ENCODE data around the gene INTS4. TPM values are rescaled to one million over a fixed set of nuclear protein-coding genes. Genes with fewer than 3 reads are reported as not detected.

The INTS4 gene
- polyA plus RNA-seq, 3 donors = 39.3 to 44.7 (median 42.7) TPM

Other genes starting within 250 kb of the INTS4 start
- 10 to 100 TPM; 70.5 to 82.8 (median 74.2) TPM for gene RSF1, start 173.9 kb downstream of the INTS4 start, polyA plus RNA-seq (ENCODE audit: insufficient read length in 3 of 3)
- gene AAMDC, start 173.5 kb downstream of the INTS4 start, polyA plus RNA-seq (ENCODE audit: insufficient read length in 3 of 3) = 10 to 100 TPM; 52.0 to 58.2 (median 57.8) TPM
- gene KCTD14, start 28.6 kb upstream of the INTS4 start, polyA plus RNA-seq (ENCODE audit: insufficient read length in 3 of 3) = 10 to 100 TPM; 16.4 to 17.7 (median 16.8) TPM
- under 1 TPM; 0.18 to 0.40 (median 0.21) TPM for gene THRSP, start 69.2 kb upstream of the INTS4 start, polyA plus RNA-seq (ENCODE audit: insufficient read length in 3 of 3)
- gene NDUFC2, start 85.2 kb upstream of the INTS4 start, polyA plus RNA-seq (ENCODE audit: insufficient read length in 3 of 3) = 100 to 1,000 TPM; 136 to 155 (median 148) TPM
- gene ALG8, start 145.0 kb upstream of the INTS4 start, polyA plus RNA-seq (ENCODE audit: insufficient read length in 3 of 3) = 10 to 100 TPM; 65.9 to 73.6 (median 69.3) TPM
- 10 to 100 TPM in 1 of 3 donors, 1 to 10 TPM in 2; 6.9 to 11.5 (median 9.0) TPM for gene KCTD21, start 194.0 kb upstream of the INTS4 start, polyA plus RNA-seq (ENCODE audit: insufficient read length in 3 of 3)
- gene USP35, start 194.3 kb upstream of the INTS4 start, polyA plus RNA-seq (ENCODE audit: insufficient read length in 3 of 3) = 1 to 10 TPM; 4.1 to 5.1 (median 4.9) TPM

All from right renal cortex interstitium (tissue), 3 donors.